Neural cell (in vitro differentiated cells): ENCODE measurements around the gene SHANK1. TPM values are rescaled to one million over a fixed set of nuclear protein-coding genes. Genes with fewer than 3 reads are reported as not detected.

Source experiments
- H2AFZ ChIP-seq: fragments of 200-600, 300-800 bp; sonication (generic), shearing (Covaris generic); 2 replicates; pipeline ENCODE4 v1.6.0; 2014; ENCODE audit warnings: low read depth, mild to moderate bottlenecking, antibody characterized with exemption, low read length, moderate library complexity
- H3F3A ChIP-seq: fragments of 200-600 bp; shearing (Covaris generic); 2 replicates; pipeline ENCODE4 v1.6.1; 2016; ENCODE audit warnings: mild to moderate bottlenecking, moderate library complexity, mixed read lengths, antibody characterized with exemption, low read length; ENCODE audit not compliant: insufficient read depth, poor library complexity, severe bottlenecking
- H3K27ac ChIP-seq: fragments of 200-600, 300-800 bp; sonication (generic), shearing (Covaris generic); 2 replicates; pipeline ENCODE4 v1.5.1; 2014; ENCODE audit warnings: mild to moderate bottlenecking, low read length, moderate library complexity
- H3K27me3 ChIP-seq: fragments of 300-800, 200-600 bp; sonication (generic), shearing (Covaris generic); 2 replicates; pipeline ENCODE4 v1.6.0; 2014; ENCODE audit warnings: mild to moderate bottlenecking, low read depth, low read length, moderate library complexity; ENCODE audit not compliant: insufficient read depth
- H3K36me3 ChIP-seq: fragments of 300-800, 200-600 bp; sonication (generic), shearing (Covaris generic); 2 replicates; pipeline ENCODE4 v1.5.1; 2014; ENCODE audit warnings: mild to moderate bottlenecking, antibody characterized with exemption, low read length, moderate library complexity; ENCODE audit not compliant: insufficient read depth
- H3K4me2 ChIP-seq: fragments of 300-800, 200-600 bp; sonication (generic), shearing (Covaris generic); 2 replicates; pipeline ENCODE4 v1.6.0; 2014; ENCODE audit warnings: mild to moderate bottlenecking, low read length
- H3K4me3 ChIP-seq: fragments of 300-800, 200-600 bp; sonication (generic), shearing (Covaris generic); 2 replicates; pipeline ENCODE4 v1.5.1; 2014; ENCODE audit warnings: mild to moderate bottlenecking, low read length, moderate library complexity
- H3K79me2 ChIP-seq: fragments of 200-600 bp; shearing (Covaris generic); replicated peaks from 2 replicates; pipeline ENCODE4 v1.6.0; 2014; ENCODE audit warnings: mild to moderate bottlenecking, low read length, moderate library complexity; ENCODE audit not compliant: insufficient read depth
- H3K9ac ChIP-seq: fragments of 300-800, 200-600 bp; sonication (generic), shearing (Covaris generic); 2 replicates; pipeline ENCODE4 v1.6.1; 2016; ENCODE audit warnings: mild to moderate bottlenecking, low read length, mixed read lengths
- H3K9me2 ChIP-seq: fragments of 200-600 bp; shearing (Covaris generic); 2 replicates; pipeline ENCODE4 v1.6.1; 2016; ENCODE audit warnings: mild to moderate bottlenecking, low read length, mixed read lengths; ENCODE audit not compliant: insufficient read depth
- H3K9me3 ChIP-seq: fragments of 200-600, 300-800 bp; sonication (generic), shearing (Covaris generic); 2 replicates; pipeline ENCODE4 v1.6.1; 2016; ENCODE audit warnings: mild to moderate bottlenecking, mixed run types, low read length, moderate library complexity, mixed read lengths
- H4K20me1 ChIP-seq: fragments of 200-600 bp; shearing (Covaris generic); 2 replicates; pipeline ENCODE4 v1.6.1; 2016; ENCODE audit warnings: mild to moderate bottlenecking, mixed run types; ENCODE audit not compliant: insufficient read depth
- EP300 ChIP-seq: fragments of 450-650 bp; conservative IDR thresholded peaks from 2 replicates; pipeline ENCODE4 v1.6.1; 2014; ENCODE audit warnings: antibody characterized with exemption, mild to moderate bottlenecking, moderate library complexity; ENCODE audit not compliant: poor library complexity, severe bottlenecking
- EZH2 ChIP-seq: fragments of 200-600, 300-800 bp; shearing (Covaris generic), sonication (generic); IDR thresholded peaks from 2 replicates; pipeline ENCODE4 v1.6.1; 2014; ENCODE audit warnings: antibody characterized with exemption, low read length, borderline replicate concordance, mild to moderate bottlenecking; ENCODE audit not compliant: insufficient read depth, poor library complexity, severe bottlenecking
- MXI1 ChIP-seq: fragments of 450-650 bp; conservative IDR thresholded peaks from 2 replicates; pipeline ENCODE4 v1.6.1; 2014; ENCODE audit warnings: antibody characterized with exemption, mild to moderate bottlenecking; ENCODE audit not compliant: poor library complexity, severe bottlenecking
- POLR2AphosphoS5 ChIP-seq: IDR thresholded peaks from 2 replicates; pipeline ENCODE4 v1.6.1; 2012
- RAD21 ChIP-seq: fragments of 450-650 bp; conservative IDR thresholded peaks from 2 replicates; pipeline ENCODE4 v1.6.1; 2014; ENCODE audit warnings: antibody characterized with exemption, mild to moderate bottlenecking, moderate library complexity
- SMC3 ChIP-seq: fragments of 450-650 bp; conservative IDR thresholded peaks from 2 replicates; pipeline ENCODE4 v1.6.1; 2014; ENCODE audit warnings: antibody characterized with exemption, mild to moderate bottlenecking, moderate library complexity; ENCODE audit not compliant: poor library complexity
- TAF1 ChIP-seq: IDR thresholded peaks from 2 replicates; pipeline ENCODE4 v1.6.1; 2012; ENCODE audit warnings: low read depth
- polyA plus RNA-seq: library from polyadenylated mRNA; depleted of rRNA; stranded (reverse); fragments of >200 nt; gene quantifications from 2 replicates; pipeline ENCODE4 v1.2.3, GENCODE V29; 2014
- TF ChIP-seq, protein P1 (sequence below): IDR thresholded peaks from 2 replicates; pipeline ENCODE4 v1.6.1; 2012; ENCODE audit warnings: borderline replicate concordance
- TF ChIP-seq, protein P2 (sequence below): fragments of 450-650 bp; IDR thresholded peaks from 2 replicates; pipeline ENCODE4 v1.5.1; 2014; ENCODE audit warnings: antibody characterized with exemption, mild to moderate bottlenecking, moderate library complexity; ENCODE audit not compliant: poor library complexity, severe bottlenecking

The SHANK1 gene
- polyA plus RNA-seq, 1 donor from 2014 or later, result 7.9 TPM

DNA sequence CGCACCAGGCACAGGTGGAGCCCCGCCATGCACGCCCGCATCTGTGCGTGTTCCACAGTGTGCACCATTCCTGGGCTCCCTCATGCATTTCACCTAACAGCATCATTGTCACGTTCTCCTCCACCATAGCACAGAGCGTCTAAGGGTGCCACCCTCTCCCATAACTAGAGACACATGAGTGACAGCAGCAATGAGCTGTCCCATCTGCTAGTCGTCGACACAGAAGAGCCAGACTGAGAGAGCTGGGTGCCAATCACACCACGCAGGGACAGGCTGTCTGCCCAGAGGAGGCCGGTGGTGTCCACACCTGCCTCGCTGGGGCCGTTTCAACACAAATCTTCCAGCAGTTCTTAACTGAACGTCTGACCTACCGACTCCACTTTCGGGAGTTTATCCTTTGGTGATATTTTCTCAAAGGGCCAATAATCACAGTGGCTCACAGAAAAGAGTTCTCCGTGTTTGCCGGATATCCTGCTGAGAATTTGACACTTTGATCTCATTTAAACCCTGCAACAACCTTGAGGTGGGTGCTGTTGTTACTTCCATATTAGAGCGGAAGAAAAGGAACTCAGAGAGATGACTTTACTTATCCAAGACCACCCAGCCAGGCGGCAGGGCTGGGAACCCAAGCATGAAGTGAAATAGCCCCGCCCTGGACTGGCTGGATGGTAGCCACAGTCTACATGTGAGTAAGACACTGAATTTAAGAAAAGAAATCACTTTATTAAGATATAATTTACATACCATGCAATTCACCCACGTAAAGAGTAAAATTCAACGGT is 19.7 kb upstream of the SHANK1 start:
- H3F3A ChIP-seq, result no peaks in the 10 kb centered on the region
- no peak overlapping the region for H3K4me3 ChIP-seq
- no peaks in the 10 kb centered on the region for H3K79me2 ChIP-seq
- no peaks in the 10 kb centered on the region for H3K9me3 ChIP-seq
- H2AFZ ChIP-seq, result no peak overlapping the region
- H3K27me3 ChIP-seq, result no peaks in the 10 kb centered on the region
- no peaks in the 10 kb centered on the region for H4K20me1 ChIP-seq
- no peaks in the 10 kb centered on the region for H3K9me2 ChIP-seq
- H3K27ac ChIP-seq, result no peak overlapping the region
- no peak overlapping the region for H3K9ac ChIP-seq
- TF ChIP-seq SMC3 (no peak), TAF1 (no peak), RAD21 (no peak), POLR2AphosphoS5 (no peak), EP300 (no peak)
- TF ChIP-seq, protein P1, sequence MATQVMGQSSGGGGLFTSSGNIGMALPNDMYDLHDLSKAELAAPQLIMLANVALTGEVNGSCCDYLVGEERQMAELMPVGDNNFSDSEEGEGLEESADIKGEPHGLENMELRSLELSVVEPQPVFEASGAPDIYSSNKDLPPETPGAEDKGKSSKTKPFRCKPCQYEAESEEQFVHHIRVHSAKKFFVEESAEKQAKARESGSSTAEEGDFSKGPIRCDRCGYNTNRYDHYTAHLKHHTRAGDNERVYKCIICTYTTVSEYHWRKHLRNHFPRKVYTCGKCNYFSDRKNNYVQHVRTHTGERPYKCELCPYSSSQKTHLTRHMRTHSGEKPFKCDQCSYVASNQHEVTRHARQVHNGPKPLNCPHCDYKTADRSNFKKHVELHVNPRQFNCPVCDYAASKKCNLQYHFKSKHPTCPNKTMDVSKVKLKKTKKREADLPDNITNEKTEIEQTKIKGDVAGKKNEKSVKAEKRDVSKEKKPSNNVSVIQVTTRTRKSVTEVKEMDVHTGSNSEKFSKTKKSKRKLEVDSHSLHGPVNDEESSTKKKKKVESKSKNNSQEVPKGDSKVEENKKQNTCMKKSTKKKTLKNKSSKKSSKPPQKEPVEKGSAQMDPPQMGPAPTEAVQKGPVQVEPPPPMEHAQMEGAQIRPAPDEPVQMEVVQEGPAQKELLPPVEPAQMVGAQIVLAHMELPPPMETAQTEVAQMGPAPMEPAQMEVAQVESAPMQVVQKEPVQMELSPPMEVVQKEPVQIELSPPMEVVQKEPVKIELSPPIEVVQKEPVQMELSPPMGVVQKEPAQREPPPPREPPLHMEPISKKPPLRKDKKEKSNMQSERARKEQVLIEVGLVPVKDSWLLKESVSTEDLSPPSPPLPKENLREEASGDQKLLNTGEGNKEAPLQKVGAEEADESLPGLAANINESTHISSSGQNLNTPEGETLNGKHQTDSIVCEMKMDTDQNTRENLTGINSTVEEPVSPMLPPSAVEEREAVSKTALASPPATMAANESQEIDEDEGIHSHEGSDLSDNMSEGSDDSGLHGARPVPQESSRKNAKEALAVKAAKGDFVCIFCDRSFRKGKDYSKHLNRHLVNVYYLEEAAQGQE, result no peak
- no peaks in the 10 kb centered on the region for H3K36me3 ChIP-seq
- no peak overlapping the region for H3K4me2 ChIP-seq

DNA sequence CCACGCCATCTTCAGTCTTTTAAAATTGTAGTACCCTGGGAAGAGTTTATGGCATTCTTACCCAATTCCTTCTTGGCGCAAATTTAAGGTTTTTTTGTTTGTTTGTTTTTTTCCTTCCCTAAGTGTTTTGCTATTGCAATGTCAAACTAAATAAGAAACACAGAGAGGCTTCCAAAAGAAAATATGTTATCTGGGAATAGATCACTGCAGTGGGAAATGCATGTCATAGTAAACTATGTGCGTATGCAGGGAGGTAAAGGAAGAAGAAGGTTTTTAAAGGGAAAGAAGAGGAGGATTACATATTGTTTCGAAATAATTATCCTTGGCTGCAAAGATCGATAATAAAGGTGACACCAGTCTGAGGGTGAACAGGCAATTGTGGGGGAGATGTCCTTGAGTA is 16.7 kb upstream of the SHANK1 start:
- no peak for TF ChIP-seq POLR2AphosphoS5
- TF ChIP-seq, protein P1, result no peak
- no peak for TF ChIP-seq MXI1
- no peak for TF ChIP-seq SMC3
- no peak for TF ChIP-seq RAD21
- no peak for TF ChIP-seq TAF1
- TF ChIP-seq EP300, result no peak
- no peak for TF ChIP-seq EZH2
- TF ChIP-seq, protein P2, sequence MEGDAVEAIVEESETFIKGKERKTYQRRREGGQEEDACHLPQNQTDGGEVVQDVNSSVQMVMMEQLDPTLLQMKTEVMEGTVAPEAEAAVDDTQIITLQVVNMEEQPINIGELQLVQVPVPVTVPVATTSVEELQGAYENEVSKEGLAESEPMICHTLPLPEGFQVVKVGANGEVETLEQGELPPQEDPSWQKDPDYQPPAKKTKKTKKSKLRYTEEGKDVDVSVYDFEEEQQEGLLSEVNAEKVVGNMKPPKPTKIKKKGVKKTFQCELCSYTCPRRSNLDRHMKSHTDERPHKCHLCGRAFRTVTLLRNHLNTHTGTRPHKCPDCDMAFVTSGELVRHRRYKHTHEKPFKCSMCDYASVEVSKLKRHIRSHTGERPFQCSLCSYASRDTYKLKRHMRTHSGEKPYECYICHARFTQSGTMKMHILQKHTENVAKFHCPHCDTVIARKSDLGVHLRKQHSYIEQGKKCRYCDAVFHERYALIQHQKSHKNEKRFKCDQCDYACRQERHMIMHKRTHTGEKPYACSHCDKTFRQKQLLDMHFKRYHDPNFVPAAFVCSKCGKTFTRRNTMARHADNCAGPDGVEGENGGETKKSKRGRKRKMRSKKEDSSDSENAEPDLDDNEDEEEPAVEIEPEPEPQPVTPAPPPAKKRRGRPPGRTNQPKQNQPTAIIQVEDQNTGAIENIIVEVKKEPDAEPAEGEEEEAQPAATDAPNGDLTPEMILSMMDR, result no peak
- no peak overlapping the region for H2AFZ ChIP-seq
- H3K4me3 ChIP-seq, result no peak overlapping the region
- H3K79me2 ChIP-seq, result no peaks in the 10 kb centered on the region
- H3K36me3 ChIP-seq, result no peaks in the 10 kb centered on the region
- H4K20me1 ChIP-seq, result no peaks in the 10 kb centered on the region
- H3K27ac ChIP-seq, result no peak overlapping the region
- no peaks in the 10 kb centered on the region for H3K9me2 ChIP-seq
- no peaks in the 10 kb centered on the region for H3K27me3 ChIP-seq
- no peak overlapping the region for H3K9ac ChIP-seq
- H3K4me2 ChIP-seq, result no peak overlapping the region
- no peaks in the 10 kb centered on the region for H3F3A ChIP-seq
- no peaks in the 10 kb centered on the region for H3K9me3 ChIP-seq
